Trophoblast cell (in vitro differentiated cells and primary cell): ENCODE measurements around the gene INPP1.

Experiments used
- DNase-seq, 2 donors: peaks; one replicate each; pipeline ENCODE4 v3.0.0-alpha.2; 2016
- H2AFZ ChIP-seq: 2 replicates; pipeline ENCODE4 v1.6.1; 2013; ENCODE audit warnings: low read length, moderate library complexity, mild to moderate bottlenecking; ENCODE audit not compliant: insufficient read depth, poor library complexity
- H2AK5ac ChIP-seq: 2 replicates; pipeline ENCODE4 v1.6.1; 2013; ENCODE audit warnings: mild to moderate bottlenecking, low read length
- H2BK120ac ChIP-seq: 2 replicates; pipeline ENCODE4 v1.6.1; 2013; ENCODE audit warnings: low read length, mild to moderate bottlenecking, moderate library complexity; ENCODE audit not compliant: insufficient read depth, poor library complexity
- H2BK12ac ChIP-seq: 2 replicates; pipeline ENCODE4 v1.6.1; 2013; ENCODE audit warnings: mild to moderate bottlenecking, low read length, moderate library complexity
- H2BK5ac ChIP-seq: 2 replicates; pipeline ENCODE4 v1.6.1; 2013; ENCODE audit warnings: low read length, low read depth, moderate library complexity, mild to moderate bottlenecking; ENCODE audit not compliant: poor library complexity
- H3K14ac ChIP-seq: 2 replicates; pipeline ENCODE4 v1.6.1; 2013; ENCODE audit warnings: mild to moderate bottlenecking, low read length
- H3K18ac ChIP-seq: 2 replicates; pipeline ENCODE4 v1.6.1; 2013; ENCODE audit warnings: mild to moderate bottlenecking, low read length
- H3K23ac ChIP-seq: 2 replicates; pipeline ENCODE4 v1.6.1; 2013; ENCODE audit warnings: low read length
- H3K27ac ChIP-seq: 2 replicates; pipeline ENCODE4 v1.5.1; 2013; ENCODE audit warnings: low read depth, mild to moderate bottlenecking, inconsistent platforms, low read length, moderate library complexity
- H3K27me3 ChIP-seq: 2 replicates; pipeline ENCODE4 v1.6.1; 2013; ENCODE audit warnings: inconsistent platforms, mild to moderate bottlenecking, low read length, moderate library complexity; ENCODE audit not compliant: insufficient read depth
- H3K36me3 ChIP-seq, 2 experiments: 1 replicate in 1 of 2; 2 replicates in 1 of 2; pipeline ENCODE4 v1.6.1; 2013; ENCODE audit warnings: low read length in 2 of 2, mild to moderate bottlenecking in 2 of 2, moderate library complexity in 1 of 2; ENCODE audit not compliant: insufficient read depth in 2 of 2, control insufficient read depth in 1 of 2
- H3K4ac ChIP-seq: 2 replicates; pipeline ENCODE4 v1.6.1; 2013; ENCODE audit warnings: low read depth, mild to moderate bottlenecking, low read length, moderate library complexity
- H3K4me1 ChIP-seq, 2 experiments: 1 replicate in 1 of 2; 2 replicates in 1 of 2; pipeline ENCODE4 v1.6.1; 2013; ENCODE audit warnings: low read length in 2 of 2, mild to moderate bottlenecking in 2 of 2, moderate library complexity in 1 of 2; ENCODE audit not compliant: insufficient read depth in 2 of 2, control insufficient read depth in 1 of 2
- H3K4me2 ChIP-seq: 2 replicates; pipeline ENCODE4 v1.6.1; 2013; ENCODE audit warnings: inconsistent platforms, mild to moderate bottlenecking, low read length, moderate library complexity
- H3K4me3 ChIP-seq: 2 replicates; pipeline ENCODE4 v1.5.1; 2013; ENCODE audit warnings: mild to moderate bottlenecking, low read depth, low read length, inconsistent platforms
- H3K79me1 ChIP-seq: one replicate; pipeline ENCODE4 v1.6.1; 2013; ENCODE audit warnings: low read length
- H3K79me2 ChIP-seq: 2 replicates; pipeline ENCODE4 v1.6.1; 2013; ENCODE audit warnings: low read length, mild to moderate bottlenecking; ENCODE audit not compliant: control insufficient read depth, insufficient read depth, poor library complexity
- H3K9ac ChIP-seq: 2 replicates; pipeline ENCODE4 v1.6.1; 2013; ENCODE audit warnings: mild to moderate bottlenecking, low read length
- H3K9me3 ChIP-seq: 2 replicates; pipeline ENCODE4 v1.6.1; 2013; ENCODE audit warnings: low read depth, mild to moderate bottlenecking, control low read depth, inconsistent platforms, low read length; ENCODE audit not compliant: insufficient read depth
- H4K12ac ChIP-seq: 2 replicates; pipeline ENCODE4 v1.6.1; 2013; ENCODE audit warnings: low read depth, mild to moderate bottlenecking, low read length, moderate library complexity
- H4K8ac ChIP-seq: 2 replicates; pipeline ENCODE4 v1.6.1; 2013; ENCODE audit warnings: low read depth, mild to moderate bottlenecking, low read length, moderate library complexity
- H4K91ac ChIP-seq: one replicate; pipeline ENCODE4 v1.6.1; 2013; ENCODE audit warnings: low read depth, mild to moderate bottlenecking, low read length, moderate library complexity
- WGBS: extraction: QIAGEN DNeasy Blood & Tissue Kit; methylation state at CpG from one replicate; pipeline ENCODE4 v1.1.7; 2013; ENCODE audit warnings: missing lambda C conversion rate; ENCODE audit not compliant: insufficient read length, insufficient coverage; ENCODE audit errors: extremely low coverage; 5-methylcytosine and 5-hydroxymethylcytosine counted together

The INPP1 gene

GRCh38 chr2:190325588-190325987, 17.8 kb upstream of the INPP1 start:
- H2BK5ac ChIP-seq: no peak overlapping the region
- WGBS: 100% methylated on average over 1 of the region's 2 CpGs
- H3K4me1 ChIP-seq: no peaks in the 10 kb centered on the region
- H3K27ac ChIP-seq: no peak overlapping the region
- no peak overlapping the region for H4K12ac ChIP-seq
- DNase-seq: no peak
- H3K9me3 ChIP-seq: peaks cover 2% of the 10 kb centered on the region
- no peak overlapping the region for H3K4me2 ChIP-seq
- no peaks in the 10 kb centered on the region for H3K36me3 ChIP-seq
- H3K4me3 ChIP-seq: no peak overlapping the region
- no peak overlapping the region for H2AFZ ChIP-seq
- no peak overlapping the region for H3K23ac ChIP-seq
- no peak overlapping the region for H3K14ac ChIP-seq
- no peak overlapping the region for H3K4ac ChIP-seq
- H3K27me3 ChIP-seq: no peaks in the 10 kb centered on the region
- H2AK5ac ChIP-seq: no peak overlapping the region
- no peak overlapping the region for H3K9ac ChIP-seq
- H3K79me1 ChIP-seq: no peaks in the 10 kb centered on the region
- H4K91ac ChIP-seq: no peak overlapping the region
- H4K8ac ChIP-seq: no peak overlapping the region
- H2BK12ac ChIP-seq: no peak overlapping the region
- H3K18ac ChIP-seq: no peak overlapping the region
- no peak overlapping the region for H2BK120ac ChIP-seq
- no peaks in the 10 kb centered on the region for H3K79me2 ChIP-seq

GRCh38 chr2:190327867-190328572, 15.4 kb upstream of the INPP1 start:
- Histone ChIP-seq H3K4me2 (no peak overlapping the region), H3K9ac (no peak overlapping the region), H3K36me3 (no peaks in the 10 kb centered on the region), H4K91ac (no peak overlapping the region), H3K79me2 (no peaks in the 10 kb centered on the region), H2AFZ (no peak overlapping the region), H2BK120ac (no peak overlapping the region), H3K4ac (no peak overlapping the region), H3K23ac (no peak overlapping the region), H3K27ac (no peak overlapping the region), H3K4me1 (no peaks in the 10 kb centered on the region), H3K4me3 (no peak overlapping the region), H2AK5ac (no peak overlapping the region), H2BK5ac (no peak overlapping the region), H2BK12ac (no peak overlapping the region), H4K12ac (no peak overlapping the region), H3K27me3 (no peaks in the 10 kb centered on the region), H3K9me3 (peaks cover 2% of the 10 kb centered on the region), H3K14ac (no peak overlapping the region), H3K18ac (no peak overlapping the region), H4K8ac (no peak overlapping the region), H3K79me1 (no peaks in the 10 kb centered on the region)
- peak in 1 of 2 donors; percentile 3 for DNase-seq
- no CpG with 5 or more reads among the region's 4 CpGs for WGBS

GRCh38 chr2:190328573-190329147, 14.7 kb upstream of the INPP1 start:
- no peak overlapping the region for H3K27ac ChIP-seq
- no peak for DNase-seq
- peaks cover 2% of the 10 kb centered on the region for H3K9me3 ChIP-seq
- H2BK12ac ChIP-seq: no peak overlapping the region
- H3K4ac ChIP-seq: no peak overlapping the region
- H3K9ac ChIP-seq: no peak overlapping the region
- H2BK5ac ChIP-seq: no peak overlapping the region
- no peak overlapping the region for H2BK120ac ChIP-seq
- no peak overlapping the region for H3K18ac ChIP-seq
- no peaks in the 10 kb centered on the region for H3K79me2 ChIP-seq
- H3K23ac ChIP-seq: no peak overlapping the region
- no peak overlapping the region for H3K14ac ChIP-seq
- H2AFZ ChIP-seq: no peak overlapping the region
- no peaks in the 10 kb centered on the region for H3K4me1 ChIP-seq
- no peak overlapping the region for H2AK5ac ChIP-seq
- H3K4me2 ChIP-seq: no peak overlapping the region
- H3K36me3 ChIP-seq: no peaks in the 10 kb centered on the region
- no peak overlapping the region for H4K12ac ChIP-seq
- H4K8ac ChIP-seq: no peak overlapping the region
- H4K91ac ChIP-seq: no peak overlapping the region
- no peaks in the 10 kb centered on the region for H3K79me1 ChIP-seq
- WGBS: no CpG with 5 or more reads among the region's 3 CpGs
- H3K4me3 ChIP-seq: no peak overlapping the region
- H3K27me3 ChIP-seq: no peaks in the 10 kb centered on the region

DNA sequence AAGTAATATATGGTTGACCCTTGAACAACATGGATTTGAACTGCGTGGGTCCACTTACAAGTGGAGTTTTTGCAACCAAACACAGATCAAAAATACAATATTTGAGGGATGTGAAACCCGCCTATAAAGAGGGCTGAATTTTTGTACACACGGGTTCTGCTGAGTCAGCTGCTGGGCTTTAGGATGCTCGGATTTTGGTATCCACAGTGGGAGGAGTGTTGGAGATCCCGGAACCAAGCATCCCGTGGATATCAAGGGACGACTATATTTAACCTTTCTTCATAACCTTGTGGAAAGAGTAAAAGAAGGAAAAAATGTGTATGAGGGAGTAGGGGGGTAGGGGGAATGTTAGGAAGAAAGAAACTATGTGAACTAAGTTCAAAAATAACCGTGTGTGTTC, 10.0 kb upstream of the INPP1 start:
- H3K27me3 ChIP-seq: no peaks in the 10 kb centered on the region
- H4K91ac ChIP-seq: no peak overlapping the region
- H3K4me2 ChIP-seq: no peak overlapping the region
- H2BK120ac ChIP-seq: no peak overlapping the region
- no peaks in the 10 kb centered on the region for H3K79me1 ChIP-seq
- H4K12ac ChIP-seq: no peak overlapping the region
- no peaks in the 10 kb centered on the region for H3K9me3 ChIP-seq
- H3K36me3 ChIP-seq: no peaks in the 10 kb centered on the region
- no peaks in the 10 kb centered on the region for H3K4me1 ChIP-seq
- no peaks in the 10 kb centered on the region for H3K79me2 ChIP-seq
- no peak overlapping the region for H2BK5ac ChIP-seq
- H3K4ac ChIP-seq: no peak overlapping the region
- H3K23ac ChIP-seq: no peak overlapping the region
- no peak overlapping the region for H2AFZ ChIP-seq
- H3K4me3 ChIP-seq: no peak overlapping the region
- H3K18ac ChIP-seq: no peak overlapping the region
- H3K27ac ChIP-seq: no peak overlapping the region
- DNase-seq: no peak
- no peak overlapping the region for H2AK5ac ChIP-seq
- no CpG with 5 or more reads among the region's 8 CpGs for WGBS
- no peak overlapping the region for H4K8ac ChIP-seq
- no peak overlapping the region for H3K9ac ChIP-seq
- no peak overlapping the region for H2BK12ac ChIP-seq
- no peak overlapping the region for H3K14ac ChIP-seq
